Fibroblast of lung (primary cell): ENCODE data around the gene SART3. TPM values are rescaled to one million over a fixed set of nuclear protein-coding genes. Genes with fewer than 3 reads are reported as not detected.

ENCODE experiments used
- DNase-seq, 2 donors: peaks; one replicate each; pipeline versions ENCODE4 v3.0.0 to v3.0.0-alpha.2; 2010; ENCODE audit warnings: low read depth in 2 of 2
- H2AFZ ChIP-seq: 2 replicates; pipeline ENCODE4 v1.5.1; 2012; ENCODE audit warnings: low read length, control low read depth, inconsistent platforms
- H3K27ac ChIP-seq: 2 replicates; pipeline ENCODE4 v1.5.1; 2011; ENCODE audit warnings: low read length, control low read depth; ENCODE audit not compliant: insufficient read depth
- H3K27me3 ChIP-seq: 2 replicates; pipeline ENCODE4 v1.5.1; 2011; ENCODE audit warnings: mild to moderate bottlenecking, low read length; ENCODE audit not compliant: control insufficient read depth, insufficient read depth
- H3K36me3 ChIP-seq: 2 replicates; pipeline ENCODE4 v1.5.1; 2011; ENCODE audit warnings: low read length; ENCODE audit not compliant: control insufficient read depth, insufficient read depth
- H3K4me1 ChIP-seq: 2 replicates; pipeline ENCODE4 v1.5.1; 2011; ENCODE audit warnings: low read length; ENCODE audit not compliant: control insufficient read depth, insufficient read depth; ENCODE audit errors: extremely low read depth
- H3K4me2 ChIP-seq: 2 replicates; pipeline ENCODE4 v1.5.1; 2011; ENCODE audit warnings: low read length, control low read depth; ENCODE audit not compliant: insufficient read depth; ENCODE audit errors: extremely low read depth
- H3K4me3 ChIP-seq, 4 experiments: fragments of 200-600 bp in 1 of 4; sonication (generic) in 1 of 4; replicated peaks in 1 of 4; 2 replicates each; pipeline ENCODE4 v1.5.1; 2011 to 2016; ENCODE audit warnings: low read length in 4 of 4, low read depth in 3 of 4, mild to moderate bottlenecking in 3 of 4, control low read depth in 2 of 4, inconsistent platforms in 1 of 4, mixed read lengths in 1 of 4; ENCODE audit not compliant: insufficient read depth in 1 of 4; ENCODE audit errors: control extremely low read depth in 1 of 4
- H3K79me2 ChIP-seq: 2 replicates; pipeline ENCODE4 v1.5.1; 2012; ENCODE audit warnings: mild to moderate bottlenecking, low read length, inconsistent platforms; ENCODE audit not compliant: control insufficient read depth, insufficient read depth
- H3K9ac ChIP-seq: 2 replicates; pipeline ENCODE4 v1.5.1; 2011; ENCODE audit warnings: mild to moderate bottlenecking, low read length, control low read depth; ENCODE audit not compliant: insufficient read depth
- H3K9me3 ChIP-seq: 2 replicates; pipeline ENCODE4 v1.5.1; 2012; ENCODE audit warnings: low read depth, low read length; ENCODE audit not compliant: control insufficient read depth, insufficient read depth
- H4K20me1 ChIP-seq: 2 replicates; pipeline ENCODE4 v1.5.1; 2011; ENCODE audit warnings: low read length; ENCODE audit not compliant: control insufficient read depth, insufficient read depth; ENCODE audit errors: extremely low read depth
- EZH2 ChIP-seq: IDR thresholded peaks from 2 replicates; pipeline ENCODE4 v1.5.1; 2012; ENCODE audit warnings: low read length, control low read depth, mild to moderate bottlenecking; ENCODE audit errors: missing control alignments
- polyA plus RNA-seq, 2 donors: library from polyadenylated mRNA; depleted of rRNA in 1 of 2; stranded (reverse) in 1 of 2; unstranded in 1 of 2; fragments of >200 nt; gene quantifications; 2 replicates each; pipeline ENCODE4 v1.2.1, GENCODE V29; 2011 to 2012; ENCODE audit warnings: missing spikeins in 1 of 2
- total RNA-seq: library from RNA; depleted of rRNA; stranded (reverse); fragments of >200 nt; gene quantifications from 2 replicates; pipeline ENCODE4 v1.2.1, GENCODE V29; 2014
- TF ChIP-seq, protein P1 (sequence below), 2 donors: IDR thresholded peaks in 1 of 2; conservative IDR thresholded peaks in 1 of 2; 1 replicate in 1 of 2; 2 replicates in 1 of 2; pipeline ENCODE4 v1.5.1; 2011 to 2012; ENCODE audit warnings: low read length in 2 of 2, control low read depth in 1 of 2, inconsistent platforms in 1 of 2, low read depth in 1 of 2, mild to moderate bottlenecking in 1 of 2

SART3 gene
- total and polyA plus RNA-seq, 2 donors (not counting 1 experiment from before 2014, with no cell fraction given), result 15.5 to 157 TPM

DNA sequence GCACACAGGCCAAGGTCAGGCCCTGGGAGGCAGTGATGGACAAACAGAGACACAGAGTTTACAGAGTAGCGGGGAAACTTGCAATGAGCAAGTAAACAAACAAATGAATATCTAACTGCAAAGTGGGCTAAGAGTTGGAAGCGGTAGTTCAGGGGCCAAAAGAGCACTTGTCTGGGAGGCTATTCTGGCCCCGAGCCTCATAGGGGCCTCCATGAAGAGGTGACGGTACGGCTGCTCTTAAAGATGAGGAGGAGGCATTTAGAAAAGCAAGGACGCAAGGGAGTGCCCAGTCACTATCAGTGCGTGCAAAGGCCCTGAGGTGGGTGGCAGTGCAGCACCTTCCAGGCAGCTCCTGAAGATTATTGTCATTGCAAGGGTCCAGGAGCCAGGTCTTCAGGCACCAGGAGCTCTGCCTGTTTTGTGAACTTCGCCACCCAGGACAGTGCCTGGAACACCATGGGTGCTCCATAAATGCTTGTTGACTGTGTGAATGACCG lies 41.3 kb upstream of the SART3 start:
- Histone ChIP-seq H3K4me1 (peaks cover 16% of the 10 kb centered on the region), H3K4me3 (no peak overlapping the region), H3K36me3 (no peaks in the 10 kb centered on the region), H3K79me2 (peaks cover 6% of the 10 kb centered on the region), H2AFZ (no peak overlapping the region), H4K20me1 (no peaks in the 10 kb centered on the region), H3K9ac (no peak overlapping the region), H3K9me3 (no peaks in the 10 kb centered on the region), H3K27ac (no peak overlapping the region), H3K27me3 (no peaks in the 10 kb centered on the region), H3K4me2 (no peak overlapping the region)
- TF ChIP-seq, protein P1, sequence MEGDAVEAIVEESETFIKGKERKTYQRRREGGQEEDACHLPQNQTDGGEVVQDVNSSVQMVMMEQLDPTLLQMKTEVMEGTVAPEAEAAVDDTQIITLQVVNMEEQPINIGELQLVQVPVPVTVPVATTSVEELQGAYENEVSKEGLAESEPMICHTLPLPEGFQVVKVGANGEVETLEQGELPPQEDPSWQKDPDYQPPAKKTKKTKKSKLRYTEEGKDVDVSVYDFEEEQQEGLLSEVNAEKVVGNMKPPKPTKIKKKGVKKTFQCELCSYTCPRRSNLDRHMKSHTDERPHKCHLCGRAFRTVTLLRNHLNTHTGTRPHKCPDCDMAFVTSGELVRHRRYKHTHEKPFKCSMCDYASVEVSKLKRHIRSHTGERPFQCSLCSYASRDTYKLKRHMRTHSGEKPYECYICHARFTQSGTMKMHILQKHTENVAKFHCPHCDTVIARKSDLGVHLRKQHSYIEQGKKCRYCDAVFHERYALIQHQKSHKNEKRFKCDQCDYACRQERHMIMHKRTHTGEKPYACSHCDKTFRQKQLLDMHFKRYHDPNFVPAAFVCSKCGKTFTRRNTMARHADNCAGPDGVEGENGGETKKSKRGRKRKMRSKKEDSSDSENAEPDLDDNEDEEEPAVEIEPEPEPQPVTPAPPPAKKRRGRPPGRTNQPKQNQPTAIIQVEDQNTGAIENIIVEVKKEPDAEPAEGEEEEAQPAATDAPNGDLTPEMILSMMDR (conservative IDR thresholded peaks at IDR 0.05 in 1 of 2, IDR thresholded peaks at IDR 0.05 in 1 of 2; ENCODE audit: low read depth in 1 of 2, low read length in 2 of 2), result no peak
- DNase-seq, result no peak

- no peak for DNase-seq
- Histone ChIP-seq H3K9ac (no peak overlapping the region), H3K79me2 (peaks cover 22% of the 10 kb centered on the region), H3K4me3 (no peak overlapping the region), H3K4me2 (no peak overlapping the region), H3K27me3 (no peaks in the 10 kb centered on the region), H3K9me3 (no peaks in the 10 kb centered on the region), H4K20me1 (no peaks in the 10 kb centered on the region), H3K4me1 (peaks cover 14% of the 10 kb centered on the region), H3K36me3 (peaks cover 3% of the 10 kb centered on the region), H3K27ac (no peak overlapping the region), H2AFZ (no peak overlapping the region)
- TF ChIP-seq, protein P1 (conservative IDR thresholded peaks at IDR 0.05 in 1 of 2, IDR thresholded peaks at IDR 0.05 in 1 of 2; ENCODE audit: low read depth in 1 of 2, low read length in 2 of 2), result no peak
- TF ChIP-seq EZH2, result no peak
Measured at GRCh38 chr12:108600702-108601007, 39.7 kb upstream of the SART3 start.

- H3K27me3 ChIP-seq, result no peaks in the 10 kb centered on the region
- TF ChIP-seq EZH2, result no peak
- TF ChIP-seq, protein P1 (conservative IDR thresholded peaks at IDR 0.05 in 1 of 2, IDR thresholded peaks at IDR 0.05 in 1 of 2; ENCODE audit: low read depth in 1 of 2, low read length in 2 of 2), result no peak
- H3K4me1 ChIP-seq, result peaks cover 17% of the 10 kb centered on the region
Measured at GRCh38 chr12:108599948-108600701, 39.2 kb upstream of the SART3 start.

More at GRCh38 chr12:108599948-108600701, 39.2 kb upstream of the SART3 start:
- Histone ChIP-seq H3K4me3 (no peak overlapping the region), H4K20me1 (no peaks in the 10 kb centered on the region), H3K9me3 (no peaks in the 10 kb centered on the region), H3K4me2 (no peak overlapping the region), H3K79me2 (peaks cover 27% of the 10 kb centered on the region), H2AFZ (no peak overlapping the region), H3K27ac (no peak overlapping the region), H3K9ac (no peak overlapping the region), H3K36me3 (peaks cover 6% of the 10 kb centered on the region)
- no peak for DNase-seq
